Measurements from ENCODE around the gene JUND.

GRCh38 chr19:18322759-18323460 is 41.5 kb upstream of the JUND start, which contains the start of gene LSM4:
- TF ChIP-seq CTCF (IDR thresholded peaks at IDR 0.05): peak in 5 of 6 experiments; percentile 46 to 58 (median 51)
- peak; percentile 95 to 97 for TF ChIP-seq POLR2A (IDR thresholded peaks at IDR 0.05)

Measured in Peyer's patch (tissue), 4 donors.